Esophagus squamous epithelium (tissue), 4 donors: Measurements from ENCODE around the gene ADCK1.

ENCODE experiments used
- POLR2A ChIP-seq, 4 donors: fragments of 450-650 bp; IDR thresholded peaks; one replicate each; pipeline ENCODE4 v1.6.1; 2017; ENCODE audit warnings: antibody characterized with exemption in 4 of 4, mild to moderate bottlenecking in 4 of 4, moderate library complexity in 3 of 4
- TF ChIP-seq, protein P1 (sequence below), 6 experiments: fragments of 450-650 bp in 4 of 6; fragments of 200-600 bp in 2 of 6; sonication (generic) in 2 of 6; IDR thresholded peaks; one replicate each; pipeline ENCODE4 v1.5.1; 2016 to 2019; ENCODE audit warnings: antibody characterized with exemption in 6 of 6, mild to moderate bottlenecking in 4 of 6, moderate library complexity in 4 of 6

DNA sequence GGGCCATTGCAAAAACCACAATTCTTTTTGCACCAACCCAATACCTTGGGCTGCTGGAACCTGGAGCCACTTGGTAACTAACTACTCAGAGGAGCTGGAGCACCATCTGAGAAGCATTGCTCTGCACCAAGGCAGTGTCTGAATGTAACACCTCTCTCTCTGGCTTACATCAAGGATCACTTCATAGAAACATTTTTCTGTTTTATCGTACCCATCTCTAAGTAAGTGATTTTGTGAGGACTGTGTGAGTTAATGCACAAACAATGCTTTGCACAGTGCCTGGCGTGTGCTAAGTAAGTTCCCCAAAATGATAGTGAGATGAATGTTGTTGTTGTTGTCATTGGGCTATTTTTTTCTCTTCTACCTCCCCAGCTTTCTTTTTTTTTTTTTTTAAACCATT lies 111.4 kb downstream of the ADCK1 start:
- TF ChIP-seq, protein P1, sequence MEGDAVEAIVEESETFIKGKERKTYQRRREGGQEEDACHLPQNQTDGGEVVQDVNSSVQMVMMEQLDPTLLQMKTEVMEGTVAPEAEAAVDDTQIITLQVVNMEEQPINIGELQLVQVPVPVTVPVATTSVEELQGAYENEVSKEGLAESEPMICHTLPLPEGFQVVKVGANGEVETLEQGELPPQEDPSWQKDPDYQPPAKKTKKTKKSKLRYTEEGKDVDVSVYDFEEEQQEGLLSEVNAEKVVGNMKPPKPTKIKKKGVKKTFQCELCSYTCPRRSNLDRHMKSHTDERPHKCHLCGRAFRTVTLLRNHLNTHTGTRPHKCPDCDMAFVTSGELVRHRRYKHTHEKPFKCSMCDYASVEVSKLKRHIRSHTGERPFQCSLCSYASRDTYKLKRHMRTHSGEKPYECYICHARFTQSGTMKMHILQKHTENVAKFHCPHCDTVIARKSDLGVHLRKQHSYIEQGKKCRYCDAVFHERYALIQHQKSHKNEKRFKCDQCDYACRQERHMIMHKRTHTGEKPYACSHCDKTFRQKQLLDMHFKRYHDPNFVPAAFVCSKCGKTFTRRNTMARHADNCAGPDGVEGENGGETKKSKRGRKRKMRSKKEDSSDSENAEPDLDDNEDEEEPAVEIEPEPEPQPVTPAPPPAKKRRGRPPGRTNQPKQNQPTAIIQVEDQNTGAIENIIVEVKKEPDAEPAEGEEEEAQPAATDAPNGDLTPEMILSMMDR (IDR thresholded peaks at IDR 0.05), result no peak
- no peak for TF ChIP-seq POLR2A (IDR thresholded peaks at IDR 0.05)
